Measurements from ENCODE around the gene CHCHD6. TPM values are rescaled to one million over a fixed set of nuclear protein-coding genes. Genes with fewer than 3 reads are reported as not detected.
A peak's percentile ranks its signal among the peaks of the same experiment; 100 is the strongest.

Gene CHCHD6
- total and polyA plus RNA-seq, 12 donors, result 10.6 to 22.5 (median 17.6) TPM

DNA sequence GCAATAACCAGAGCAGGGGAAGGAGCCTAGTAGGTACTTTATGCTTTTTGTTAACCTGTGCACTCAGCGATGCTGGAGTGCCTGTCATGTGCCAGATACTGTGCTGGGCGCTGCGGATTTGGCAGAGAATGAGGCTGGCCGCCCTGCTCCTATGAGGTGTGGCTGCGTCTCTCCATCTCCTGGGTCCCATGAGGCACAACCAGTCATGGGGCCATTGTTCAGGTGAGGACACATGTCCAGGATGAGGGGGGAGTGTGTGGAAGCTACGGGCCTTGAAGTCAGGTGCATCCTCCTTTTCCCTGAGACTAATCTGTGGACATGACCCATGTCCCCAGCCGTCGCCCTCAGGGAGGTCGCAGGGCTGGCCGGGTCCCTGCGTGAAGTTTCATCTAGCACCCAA is 48.2 kb upstream of the CHCHD6 start:
- whole genome bisulfite sequencing, 4 donors, result 88 to 92% (median 91%) methylated on average over 10 to 11 of the region's 11 CpGs
- Histone ChIP-seq H3K4me3 (no peak overlapping the region), H3K4me1 (replicated peaks in 1 of 2) (peaks cover 3 to 12% of the 10 kb centered on the region in 2 donors), H3K27ac (no peak overlapping the region), H3K36me3 (replicated peaks in 1 of 2) (no peaks in the 10 kb centered on the region), H3K9me3 (replicated peaks in 1 of 3) (no peaks in the 10 kb centered on the region), H3K27me3 (no peaks in the 10 kb centered on the region)
- no peak for DNase-seq
- TF ChIP-seq POLR2A (IDR thresholded peaks at IDR 0.05), result no peak
- TF ChIP-seq, protein P1, sequence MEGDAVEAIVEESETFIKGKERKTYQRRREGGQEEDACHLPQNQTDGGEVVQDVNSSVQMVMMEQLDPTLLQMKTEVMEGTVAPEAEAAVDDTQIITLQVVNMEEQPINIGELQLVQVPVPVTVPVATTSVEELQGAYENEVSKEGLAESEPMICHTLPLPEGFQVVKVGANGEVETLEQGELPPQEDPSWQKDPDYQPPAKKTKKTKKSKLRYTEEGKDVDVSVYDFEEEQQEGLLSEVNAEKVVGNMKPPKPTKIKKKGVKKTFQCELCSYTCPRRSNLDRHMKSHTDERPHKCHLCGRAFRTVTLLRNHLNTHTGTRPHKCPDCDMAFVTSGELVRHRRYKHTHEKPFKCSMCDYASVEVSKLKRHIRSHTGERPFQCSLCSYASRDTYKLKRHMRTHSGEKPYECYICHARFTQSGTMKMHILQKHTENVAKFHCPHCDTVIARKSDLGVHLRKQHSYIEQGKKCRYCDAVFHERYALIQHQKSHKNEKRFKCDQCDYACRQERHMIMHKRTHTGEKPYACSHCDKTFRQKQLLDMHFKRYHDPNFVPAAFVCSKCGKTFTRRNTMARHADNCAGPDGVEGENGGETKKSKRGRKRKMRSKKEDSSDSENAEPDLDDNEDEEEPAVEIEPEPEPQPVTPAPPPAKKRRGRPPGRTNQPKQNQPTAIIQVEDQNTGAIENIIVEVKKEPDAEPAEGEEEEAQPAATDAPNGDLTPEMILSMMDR (IDR thresholded peaks at IDR 0.05), result no peak
- intact Hi-C loops (cut with DNase I), result no loop called here

DNA sequence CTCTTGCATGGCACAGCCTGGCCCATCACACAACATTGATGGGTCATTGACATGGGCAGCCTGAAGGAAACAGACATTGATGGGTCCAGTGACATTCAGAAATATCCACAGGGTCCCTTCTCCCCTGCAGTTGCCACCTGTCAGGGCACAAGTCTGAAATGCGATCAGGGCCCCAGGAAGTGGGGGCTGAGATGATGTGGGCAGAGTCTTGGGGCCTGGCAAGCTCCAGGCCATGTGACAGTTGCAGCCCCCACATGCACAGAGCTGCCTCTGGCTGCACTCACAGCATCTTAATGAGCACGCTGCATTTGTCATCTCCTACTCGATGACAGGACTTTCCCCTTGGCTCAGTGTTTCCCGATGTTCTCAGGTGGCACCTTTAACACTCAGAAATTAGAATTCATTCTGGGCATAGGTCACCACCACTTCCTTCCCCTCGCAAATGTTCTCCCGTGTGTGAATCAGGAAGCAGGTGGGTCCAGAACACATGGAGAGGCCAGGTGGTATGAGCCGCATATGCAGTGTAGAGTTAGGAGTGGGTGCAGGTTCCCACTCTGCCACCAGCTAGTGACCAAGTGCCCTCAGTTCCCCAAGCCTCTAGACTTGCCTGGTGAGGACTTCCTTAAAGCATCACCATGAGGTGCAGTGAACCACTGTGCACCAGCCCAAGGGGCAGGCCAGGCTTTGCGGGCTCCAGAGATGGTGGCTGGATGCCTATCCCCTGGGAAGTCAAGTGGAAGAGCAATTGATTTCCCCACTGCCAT is 47.5 kb upstream of the CHCHD6 start:
- Histone ChIP-seq H3K4me1 (replicated peaks in 1 of 2) (peaks cover 3 to 12% of the 10 kb centered on the region in 2 donors), H3K9me3 (replicated peaks in 1 of 3) (no peaks in the 10 kb centered on the region), H3K4me3 (no peak overlapping the region), H3K27me3 (no peaks in the 10 kb centered on the region), H3K36me3 (replicated peaks in 1 of 2) (no peaks in the 10 kb centered on the region), H3K27ac (no peak overlapping the region)
- TF ChIP-seq, protein P1 (IDR thresholded peaks at IDR 0.05), result no peak
- no peak for TF ChIP-seq POLR2A (IDR thresholded peaks at IDR 0.05)
- no peak for DNase-seq
- intact Hi-C loops (cut with DNase I), result no loop called here
- 80 to 88% (median 86%) methylated on average over 7 to 8 of the region's 8 CpGs for WGBS, 4 donors

DNA sequence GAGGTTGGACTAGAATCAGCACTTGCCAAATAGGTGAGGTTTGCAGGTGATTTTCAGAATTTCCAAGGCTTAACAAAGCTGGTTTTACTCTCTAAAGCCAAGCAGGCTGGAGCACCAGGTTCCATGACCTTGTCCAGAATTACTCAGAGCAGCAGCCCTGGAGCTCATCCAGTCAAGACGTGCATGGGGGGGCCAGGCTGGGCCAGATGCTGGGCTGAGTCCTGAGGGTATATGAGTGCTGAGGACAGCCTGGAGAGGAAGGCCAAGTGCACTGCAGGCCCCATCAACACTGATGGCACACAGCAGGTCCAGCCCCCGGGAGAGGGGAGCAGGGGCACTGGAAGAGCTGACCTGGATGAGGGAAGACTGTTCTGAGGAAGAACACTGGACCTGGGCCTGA is 46.1 kb upstream of the CHCHD6 start:
- 27 to 59% (median 46%) methylated on average over 2 of the region's 2 CpGs for WGBS, 4 donors
- Histone ChIP-seq H3K9me3 (replicated peaks in 1 of 3) (no peaks in the 10 kb centered on the region), H3K27me3 (peaks cover 9% of the 10 kb centered on the region), H3K4me3 (no peak overlapping the region), H3K4me1 (replicated peaks in 1 of 2) (peaks cover 3 to 12% of the 10 kb centered on the region in 2 donors), H3K27ac (peak overlapping the region in 1 of 5 donors; percentile 14), H3K36me3 (replicated peaks in 1 of 2) (no peaks in the 10 kb centered on the region)
- TF ChIP-seq POLR2A (IDR thresholded peaks at IDR 0.05), result no peak
- TF ChIP-seq, protein P1 (IDR thresholded peaks at IDR 0.05), result no peak
- DNase-seq, result peak; percentile 67 to 84 (median 82)
- intact Hi-C loops (cut with DNase I), result no loop called here

DNA sequence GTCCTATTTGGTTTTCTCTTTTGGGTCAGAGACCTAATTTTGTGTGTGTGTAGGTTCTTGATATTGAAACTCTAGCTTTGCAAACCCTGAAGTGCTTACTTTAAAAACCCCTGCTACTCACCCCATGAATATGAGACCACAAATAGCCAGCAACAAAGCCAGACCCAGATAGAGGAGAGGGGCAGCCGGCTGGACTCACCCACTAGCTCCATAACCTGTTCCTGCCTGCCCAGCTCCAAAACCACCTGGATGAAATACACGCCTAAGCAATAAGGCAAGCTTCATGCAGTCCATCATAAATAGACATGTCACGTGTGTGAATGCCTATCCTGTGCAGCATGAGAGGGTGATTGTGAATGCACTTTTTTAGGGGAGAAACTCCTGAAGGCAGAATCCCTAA is 45.5 kb upstream of the CHCHD6 start:
- no peak for TF ChIP-seq POLR2A (IDR thresholded peaks at IDR 0.05)
- TF ChIP-seq, protein P1 (IDR thresholded peaks at IDR 0.05), result no peak

More for the DNA sequence above, 45.5 kb upstream of the CHCHD6 start:
- H3K36me3 ChIP-seq (replicated peaks in 1 of 2), result no peaks in the 10 kb centered on the region
- H3K27me3 ChIP-seq, result peaks cover 9% of the 10 kb centered on the region
- intact Hi-C loops (cut with DNase I), result no loop called here
- no peak overlapping the region for H3K4me3 ChIP-seq
- WGBS, 4 donors, result 84 to 94% (median 92%) methylated on average over 2 to 3 of the region's 3 CpGs
- peaks cover 3 to 7% of the 10 kb centered on the region in 2 donors for H3K4me1 ChIP-seq (replicated peaks in 1 of 2)
- no peak for DNase-seq
- no peaks in the 10 kb centered on the region for H3K9me3 ChIP-seq (replicated peaks in 1 of 3)
- H3K27ac ChIP-seq, result no peak overlapping the region

Data from adrenal gland (tissue), 12 donors.